ENCODE measurements around the gene TNFSF15. TPM values are rescaled to one million over a fixed set of nuclear protein-coding genes. Genes with fewer than 3 reads are reported as not detected.

TNFSF15 gene
- total RNA-seq, 2 experiments from 2014 or later: not detected

- H3K9me3 ChIP-seq (ENCODE audit: control insufficient read depth in 1 of 2, insufficient read depth in 1 of 2, low read length in 2 of 2): no peaks in the 10 kb centered on the region
- Mint-ChIP-seq H3K4me3 (no peak overlapping the region), H3K27ac (no peak overlapping the region), H3K4me1 (ENCODE audit: low read depth) (peaks cover 7% of the 10 kb centered on the region), H3K9me3 (peaks cover 4% of the 10 kb centered on the region), H3K36me3 (ENCODE audit: low read depth) (no peaks in the 10 kb centered on the region), H3K27me3 (no peaks in the 10 kb centered on the region)
- DNase-seq: no peak
- no peaks in the 10 kb centered on the region for H3K27me3 ChIP-seq (ENCODE audit: control insufficient read depth in 1 of 2, insufficient read depth in 2 of 2, low read length in 2 of 2)
- H3K27ac ChIP-seq (ENCODE audit: low read depth in 1 of 2, low read length in 2 of 2): no peak overlapping the region
- POLR2A ChIA-PET: no interaction called here
- TF ChIP-seq CTCF (IDR thresholded peaks at IDR 0.05): no peak
- no peak for ATAC-seq (ENCODE audit: poor library complexity)
- intact Hi-C loops (cut with DNase I, micrococcal nuclease): no loop called here
- no peaks in the 10 kb centered on the region for H3K36me3 ChIP-seq (ENCODE audit: insufficient read depth, low read length)
- H3K4me3 ChIP-seq (ENCODE audit: low read length): no peak overlapping the region
- CTCF ChIA-PET: interaction anchor here (1.2 kb wide), 1 partner anchor 12 kb away, joined by 3 read pairs; no protein-coding TSS in a partner anchor
- H3K4me1 ChIP-seq (ENCODE audit: insufficient read depth, low read length): no peaks in the 10 kb centered on the region
Measured at GRCh38 chr9:114818178-114818577, 12.3 kb upstream of the TNFSF15 start.

GRCh38 chr9:114813717-114814418 is 8.0 kb upstream of the TNFSF15 start:
- ChIA-PET CTCF (interaction anchor here (0.6 kb wide), 1 partner anchor 654 kb away, joined by 3 read pairs; no protein-coding TSS in a partner anchor), POLR2A (no interaction called here)
- TF ChIP-seq CTCF (IDR thresholded peaks at IDR 0.05): no peak
- no peaks in the 10 kb centered on the region for H3K9me3 ChIP-seq (ENCODE audit: control insufficient read depth in 1 of 2, insufficient read depth in 1 of 2, low read length in 2 of 2)
- no peaks in the 10 kb centered on the region for H3K4me1 ChIP-seq (ENCODE audit: insufficient read depth, low read length)
- H3K4me1 Mint-ChIP-seq (ENCODE audit: low read depth): no peaks in the 10 kb centered on the region
- DNase-seq: no peak
- peaks cover 4% of the 10 kb centered on the region for H3K9me3 Mint-ChIP-seq
- H3K27ac ChIP-seq (ENCODE audit: low read depth in 1 of 2, low read length in 2 of 2): no peak overlapping the region
- H3K36me3 Mint-ChIP-seq (ENCODE audit: low read depth): no peaks in the 10 kb centered on the region
- H3K27me3 Mint-ChIP-seq: no peaks in the 10 kb centered on the region
- H3K4me3 ChIP-seq (ENCODE audit: low read length): no peak overlapping the region
- H3K36me3 ChIP-seq (ENCODE audit: insufficient read depth, low read length): no peaks in the 10 kb centered on the region
- H3K27ac Mint-ChIP-seq: no peak overlapping the region
- intact Hi-C loops (cut with DNase I, micrococcal nuclease): no loop called here
- H3K27me3 ChIP-seq (ENCODE audit: control insufficient read depth in 1 of 2, insufficient read depth in 2 of 2, low read length in 2 of 2): no peaks in the 10 kb centered on the region
- H3K4me3 Mint-ChIP-seq: no peak overlapping the region
- ATAC-seq (ENCODE audit: poor library complexity): no peak

GRCh38 chr9:114811966-114812636 is 6.3 kb upstream of the TNFSF15 start:
- Histone ChIP-seq H3K4me1 (ENCODE audit: insufficient read depth, low read length) (peaks cover 3% of the 10 kb centered on the region), H3K36me3 (ENCODE audit: insufficient read depth, low read length) (no peaks in the 10 kb centered on the region), H3K27me3 (ENCODE audit: control insufficient read depth in 1 of 2, insufficient read depth in 2 of 2, low read length in 2 of 2) (no peaks in the 10 kb centered on the region), H3K27ac (ENCODE audit: low read depth in 1 of 2, low read length in 2 of 2) (no peak overlapping the region), H3K4me3 (ENCODE audit: low read length) (no peak overlapping the region), H3K9me3 (ENCODE audit: control insufficient read depth in 1 of 2, insufficient read depth in 1 of 2, low read length in 2 of 2) (no peaks in the 10 kb centered on the region)
- peaks cover 4% of the 10 kb centered on the region for H3K9me3 Mint-ChIP-seq
- intact Hi-C loops (cut with DNase I, micrococcal nuclease): no loop called here
- TF ChIP-seq CTCF (IDR thresholded peaks at IDR 0.05): no peak
- POLR2A ChIA-PET: no interaction called here
- no peak overlapping the region for H3K27ac Mint-ChIP-seq
- no peaks in the 10 kb centered on the region for H3K36me3 Mint-ChIP-seq (ENCODE audit: low read depth)
- no peak for DNase-seq
- H3K27me3 Mint-ChIP-seq: no peaks in the 10 kb centered on the region
- CTCF ChIA-PET: no interaction called here
- no peak overlapping the region for H3K4me3 Mint-ChIP-seq
- H3K4me1 Mint-ChIP-seq (ENCODE audit: low read depth): peaks cover 8% of the 10 kb centered on the region
- no peak for ATAC-seq (ENCODE audit: poor library complexity)
